HG03097 (cell line): ENCODE measurements around the gene INTS15.

Experiments
- ATAC-seq: cut with Tn5 transposase; IDR thresholded peaks from one replicate; pipeline ENCODE4 v1.9.1; 2021; ENCODE audit not compliant: unreplicated experiment, low FRiP score

The INTS15 gene

DNA sequence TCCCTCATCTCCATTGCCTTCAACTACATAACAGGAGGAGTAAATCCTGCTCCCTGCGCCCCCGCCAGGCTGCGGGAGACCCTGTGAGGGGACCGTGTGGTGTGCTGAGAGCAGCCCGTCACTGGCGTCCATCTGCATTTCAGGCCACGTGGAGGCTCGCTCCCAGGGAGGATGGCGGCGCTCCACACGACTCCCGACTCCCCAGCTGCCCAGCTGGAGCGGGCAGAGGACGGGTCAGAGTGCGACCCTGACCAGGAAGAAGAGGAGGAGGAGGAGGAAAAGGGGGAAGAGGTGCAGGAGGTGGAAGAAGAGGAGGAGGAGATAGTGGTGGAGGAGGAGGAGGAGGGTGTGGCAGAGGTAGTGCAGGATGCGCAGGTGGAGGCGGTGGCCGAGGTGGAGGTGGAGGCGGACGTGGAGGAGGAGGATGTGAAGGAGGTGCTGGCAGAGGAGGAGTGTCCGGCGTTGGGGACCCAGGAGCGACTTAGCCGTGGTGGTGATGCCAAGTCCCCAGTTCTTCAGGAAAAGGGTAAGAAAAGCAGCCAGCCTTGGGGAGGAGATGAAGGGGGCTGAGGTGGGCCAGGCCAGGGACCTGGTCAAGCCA is 52.5 kb downstream of the INTS15 start:
- no peak for ATAC-seq

GRCh38 chr7:6642861-6643640 is 53.2 kb downstream of the INTS15 start:
- no peak for ATAC-seq

DNA sequence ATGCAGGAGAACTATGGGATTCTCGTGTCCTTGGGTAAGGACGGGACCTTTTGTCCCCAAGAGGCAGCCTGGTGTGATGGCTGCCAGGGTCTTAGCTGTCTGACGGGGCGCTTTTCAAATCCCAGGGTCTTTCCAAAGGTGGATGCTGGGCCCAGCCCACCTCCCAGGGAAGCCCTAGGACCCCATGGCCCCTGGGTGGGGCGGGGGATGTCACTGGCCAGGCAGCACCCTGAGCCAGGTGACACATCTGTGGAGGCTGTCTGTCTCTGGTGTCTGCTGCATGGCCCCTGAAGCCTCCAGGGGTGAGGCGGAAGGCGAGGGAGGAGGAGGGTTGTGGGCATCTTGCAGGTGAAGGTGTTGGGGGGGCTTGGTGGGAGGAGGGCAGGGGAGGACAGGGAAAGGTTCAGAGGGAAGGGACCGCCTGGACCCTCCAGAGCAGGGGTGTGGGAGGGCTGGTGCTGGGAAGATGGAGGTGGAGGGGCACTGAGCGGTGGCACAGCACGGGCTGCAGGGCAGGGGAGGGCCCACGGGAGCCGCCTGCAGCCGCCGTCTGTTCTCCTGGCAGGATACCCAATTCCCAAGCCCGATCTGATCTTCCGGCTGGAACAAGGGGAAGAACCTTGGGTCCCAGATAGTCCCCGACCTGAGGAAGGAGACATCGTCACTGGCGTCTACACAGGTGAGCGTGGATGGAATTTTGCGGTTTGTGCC is 54.2 kb downstream of the INTS15 start:
- ATAC-seq: no peak

DNA sequence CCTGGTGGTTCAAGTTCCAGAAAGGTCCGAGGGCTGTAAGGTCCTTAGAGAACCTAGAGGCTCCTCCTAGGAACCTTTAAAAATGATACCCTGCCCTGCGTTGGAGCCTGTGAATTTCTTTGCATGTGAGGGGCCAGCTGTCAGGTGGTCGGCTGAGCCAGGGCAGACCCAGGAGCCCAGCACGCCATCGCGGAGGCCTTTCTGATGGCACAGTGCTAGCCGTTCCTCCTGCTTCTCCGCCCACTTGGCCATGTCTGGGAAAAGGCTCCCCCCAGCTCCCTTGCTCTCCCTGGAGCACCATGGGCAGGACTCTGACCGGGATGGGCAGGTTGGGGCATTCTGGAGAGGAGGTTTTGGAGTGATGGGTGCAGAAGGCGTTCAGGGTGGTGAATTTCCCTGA is 54.9 kb downstream of the INTS15 start:
- no peak for ATAC-seq

DNA sequence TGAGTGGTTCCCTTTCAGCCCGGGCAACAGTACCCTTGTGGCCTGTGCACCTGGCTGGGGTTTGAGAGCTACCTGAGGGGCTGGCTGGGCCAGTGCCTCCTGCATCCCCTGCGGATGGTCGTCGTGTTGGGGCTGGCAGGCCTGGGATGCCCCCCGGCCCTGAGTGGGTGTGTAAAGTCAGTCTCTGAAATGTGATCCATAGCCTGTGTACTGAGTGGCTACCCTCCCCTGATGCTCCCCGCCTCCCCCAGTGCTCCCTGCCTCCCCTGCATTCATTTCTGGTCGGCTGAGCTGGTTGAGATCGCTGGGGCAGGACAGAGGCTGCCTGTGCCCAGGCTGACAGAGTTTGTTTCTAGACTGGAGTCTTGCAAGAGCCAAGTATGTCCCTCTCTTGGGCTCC is 56.6 kb downstream of the INTS15 start:
- ATAC-seq: no peak

DNA sequence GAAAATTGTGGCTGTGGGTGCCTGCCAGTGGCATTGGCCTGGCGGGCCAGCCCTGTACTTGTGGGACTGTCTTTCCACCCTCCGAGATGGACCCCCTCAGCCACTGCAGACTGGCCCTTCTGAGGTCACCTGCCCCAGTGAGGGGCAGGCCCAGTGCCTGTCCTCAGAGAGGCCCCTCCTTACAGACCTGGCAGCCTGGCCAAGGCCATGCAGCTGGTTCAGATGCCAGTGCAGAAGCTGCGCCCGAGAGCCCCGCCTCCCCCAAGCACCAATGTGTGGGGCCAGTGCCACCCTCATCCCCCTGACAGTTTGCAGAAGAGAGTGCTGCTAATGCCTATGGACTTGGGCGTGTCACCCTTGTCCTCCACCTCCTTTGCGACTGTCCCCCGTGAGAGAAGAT is 57.3 kb downstream of the INTS15 start:
- ATAC-seq: no peak

DNA sequence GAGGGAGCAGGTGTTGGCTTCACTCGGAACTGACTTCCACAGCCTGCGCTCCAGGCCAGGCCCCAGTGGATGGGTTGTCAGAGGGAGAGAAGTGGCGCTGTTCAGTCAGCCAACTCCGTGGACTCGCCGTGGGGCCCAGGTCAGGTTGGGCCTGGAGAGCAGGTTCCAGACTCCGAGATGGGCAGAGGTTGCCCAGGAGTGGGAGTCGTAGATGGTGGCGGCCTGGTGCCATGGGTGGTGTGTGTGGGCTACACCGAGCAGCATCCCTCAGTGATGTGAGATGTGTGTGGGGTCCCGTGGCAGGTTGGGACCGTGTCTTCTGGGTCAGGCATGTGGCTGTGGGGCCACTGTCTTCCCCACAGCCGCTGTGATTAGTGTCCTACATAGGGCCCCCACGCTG is 57.7 kb downstream of the INTS15 start:
- no peak for ATAC-seq

- ATAC-seq: no peak
Observed at GRCh38 chr7:6648066-6648814, 58.4 kb downstream of the INTS15 start.

DNA sequence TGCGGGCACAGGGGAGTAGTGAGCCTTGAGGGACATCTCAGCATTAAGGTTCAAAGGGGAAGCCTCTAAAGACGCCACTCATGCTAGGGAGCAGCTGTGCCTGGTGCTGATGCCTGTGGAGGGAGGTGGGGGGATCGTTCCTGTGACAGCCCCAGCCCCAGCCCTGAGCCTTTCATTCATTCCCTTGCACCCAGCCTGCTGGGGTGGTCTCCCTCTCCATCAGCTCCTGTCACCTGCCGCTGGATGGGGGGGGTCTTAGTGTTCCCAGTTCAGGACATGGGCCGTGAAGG is 58.9 kb downstream of the INTS15 start:
- ATAC-seq: no peak

- no peak for ATAC-seq
Observed at GRCh38 chr7:6649241-6649961, 59.6 kb downstream of the INTS15 start.

DNA sequence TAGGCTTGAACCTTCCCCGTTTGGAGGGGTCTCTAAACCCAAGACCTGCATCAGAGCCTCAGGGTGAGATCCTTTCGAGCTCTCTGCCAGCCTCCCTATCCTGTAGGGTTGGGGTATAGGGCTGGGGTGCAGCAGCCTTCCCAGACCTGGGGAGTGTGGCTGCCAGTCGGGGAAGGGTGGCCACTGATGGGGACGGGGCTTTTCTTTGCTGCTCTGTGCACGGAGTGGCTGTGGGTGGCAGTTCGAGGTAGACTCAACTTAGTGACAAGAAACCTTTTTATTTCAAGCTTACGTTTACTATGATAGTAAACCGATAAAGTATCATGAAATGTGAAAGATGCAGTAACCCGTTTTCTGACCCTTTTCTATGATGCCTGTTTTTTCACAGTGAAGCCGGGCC is 60.3 kb downstream of the INTS15 start:
- ATAC-seq: no peak

DNA sequence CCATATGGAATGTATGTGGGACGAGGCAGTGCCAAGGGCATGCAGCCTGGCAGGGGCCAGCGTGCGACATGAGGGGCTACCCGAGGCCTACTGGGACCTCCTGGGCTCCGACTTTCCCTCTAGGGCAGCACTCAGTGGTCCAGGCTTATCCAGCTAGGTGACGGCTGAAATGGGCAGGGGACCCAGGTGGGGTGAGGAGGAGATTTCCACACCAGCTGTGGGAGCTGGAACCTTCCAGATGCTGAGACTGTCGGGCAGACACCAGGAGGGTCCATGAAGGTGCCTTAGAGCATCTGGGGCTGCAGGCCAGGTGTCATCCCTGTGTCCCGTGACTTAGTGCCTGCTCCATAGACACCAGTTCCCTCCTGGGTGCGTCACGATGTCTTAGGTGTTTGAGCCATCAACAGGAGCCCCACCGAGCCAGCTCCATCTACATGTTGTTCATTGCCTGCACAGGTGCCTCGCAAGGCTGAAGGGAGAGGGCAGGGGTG is 60.7 kb downstream of the INTS15 start:
- ATAC-seq: no peak

DNA sequence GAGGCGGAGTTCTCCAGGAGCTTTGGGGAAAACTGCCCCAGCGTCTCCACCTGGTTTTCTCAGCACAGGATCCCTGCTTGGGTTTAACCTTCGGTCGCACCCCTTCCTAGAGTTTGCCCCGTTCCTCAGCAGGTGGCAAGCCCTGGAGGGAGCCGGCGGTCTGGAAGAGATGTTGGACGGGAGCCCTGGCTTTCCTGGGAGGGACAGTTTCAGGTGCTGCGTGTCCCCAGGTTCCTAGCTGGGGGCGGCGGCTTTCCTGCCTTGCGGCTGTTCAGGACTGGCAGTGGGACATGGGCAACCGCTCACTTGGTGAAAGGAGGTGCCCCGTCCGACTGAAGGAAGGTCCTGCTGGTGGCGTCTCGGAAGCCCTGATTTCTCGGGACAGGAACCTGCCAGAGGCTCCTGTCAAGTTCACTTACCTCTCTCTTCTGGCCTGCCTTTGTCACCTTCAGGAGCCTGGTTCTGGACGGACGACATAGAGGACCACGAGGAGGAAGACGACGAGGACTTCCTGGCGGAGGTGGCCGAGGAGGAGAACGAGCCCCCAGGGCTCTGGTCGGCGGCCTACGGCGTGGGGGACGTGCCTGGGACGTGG is 62.1 kb downstream of the INTS15 start:
- no peak for ATAC-seq

- no peak for ATAC-seq
Observed at GRCh38 chr7:6652446-6653011, 62.7 kb downstream of the INTS15 start.

GRCh38 chr7:6653071-6654003 is 63.5 kb downstream of the INTS15 start:
- ATAC-seq: no peak

DNA sequence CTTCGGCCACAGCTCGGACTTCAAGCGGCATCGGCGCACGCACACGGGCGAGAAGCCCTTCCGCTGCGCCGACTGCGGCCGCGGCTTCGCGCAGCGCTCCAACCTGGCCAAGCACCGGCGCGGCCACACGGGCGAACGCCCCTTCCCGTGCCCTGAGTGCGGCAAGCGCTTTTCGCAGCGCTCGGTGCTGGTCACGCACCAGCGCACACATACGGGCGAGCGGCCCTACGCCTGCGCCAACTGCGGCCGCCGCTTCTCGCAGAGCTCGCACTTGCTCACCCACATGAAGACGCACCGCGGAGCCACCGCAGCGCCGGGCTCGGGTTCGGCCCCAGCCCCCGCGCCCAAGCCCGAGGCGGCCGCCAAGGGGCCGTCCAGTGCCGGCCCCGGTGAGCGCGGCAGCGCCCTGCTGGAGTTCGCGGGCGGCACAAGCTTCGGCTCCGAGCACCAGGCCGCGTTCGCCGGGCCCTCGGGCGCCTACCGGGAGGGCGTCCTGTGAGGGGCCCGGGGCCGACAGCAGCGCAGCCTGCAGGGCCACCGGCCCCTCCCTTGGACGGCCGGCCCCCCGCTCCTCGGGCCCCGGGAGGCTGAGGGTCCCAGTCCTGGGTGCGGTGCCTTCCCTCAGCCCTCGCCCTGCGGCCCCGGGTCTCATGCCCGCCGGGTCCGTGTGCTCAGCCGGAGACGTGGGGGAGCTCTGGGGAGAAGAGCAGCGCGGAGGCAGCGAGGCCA is 64.5 kb downstream of the INTS15 start:
- no peak for ATAC-seq

DNA sequence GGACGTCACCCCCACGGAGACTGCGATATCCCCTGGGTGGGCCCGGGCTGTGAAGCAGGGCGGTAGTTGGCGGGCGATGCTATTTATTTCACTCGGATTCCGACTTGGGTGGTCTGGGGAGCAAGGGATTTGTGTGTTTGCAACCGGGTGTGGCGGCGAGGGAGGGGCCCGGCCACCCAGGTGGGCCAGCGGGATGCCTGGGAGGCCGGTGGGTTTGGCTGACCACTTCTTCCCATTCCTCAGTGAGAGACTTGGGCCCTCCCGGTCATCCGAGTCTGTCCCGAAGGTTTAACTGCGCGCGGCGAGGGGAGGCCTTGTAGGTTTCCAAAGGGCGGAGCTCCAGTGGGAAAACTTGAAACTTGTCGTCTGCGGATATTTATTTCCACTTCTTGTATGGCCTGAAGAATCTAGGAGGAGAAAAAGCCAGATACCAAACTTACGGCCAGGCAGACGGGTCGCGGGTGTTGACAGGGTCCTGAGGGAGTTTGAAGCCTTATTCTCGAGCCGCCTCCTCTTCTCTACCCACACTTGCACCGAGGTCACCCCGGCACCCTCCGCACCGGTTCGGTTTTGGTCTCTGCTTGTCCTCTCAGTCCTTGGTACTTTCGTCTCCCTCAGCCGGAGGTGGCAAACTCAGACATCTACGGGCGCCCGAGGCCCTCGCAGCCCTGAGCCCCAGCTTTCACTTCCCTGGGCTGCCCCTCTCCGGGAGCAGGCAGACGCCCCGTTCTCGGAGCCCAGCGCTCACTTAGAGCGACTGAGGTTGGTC is 65.2 kb downstream of the INTS15 start:
- no peak for ATAC-seq
